ENCODE measurements around the gene WDR44. TPM values are rescaled to one million over a fixed set of nuclear protein-coding genes. Genes with fewer than 3 reads are reported as not detected.

Gene WDR44
- total RNA-seq, 1 experiment from 2014 or later, result 16.2 TPM

DNA sequence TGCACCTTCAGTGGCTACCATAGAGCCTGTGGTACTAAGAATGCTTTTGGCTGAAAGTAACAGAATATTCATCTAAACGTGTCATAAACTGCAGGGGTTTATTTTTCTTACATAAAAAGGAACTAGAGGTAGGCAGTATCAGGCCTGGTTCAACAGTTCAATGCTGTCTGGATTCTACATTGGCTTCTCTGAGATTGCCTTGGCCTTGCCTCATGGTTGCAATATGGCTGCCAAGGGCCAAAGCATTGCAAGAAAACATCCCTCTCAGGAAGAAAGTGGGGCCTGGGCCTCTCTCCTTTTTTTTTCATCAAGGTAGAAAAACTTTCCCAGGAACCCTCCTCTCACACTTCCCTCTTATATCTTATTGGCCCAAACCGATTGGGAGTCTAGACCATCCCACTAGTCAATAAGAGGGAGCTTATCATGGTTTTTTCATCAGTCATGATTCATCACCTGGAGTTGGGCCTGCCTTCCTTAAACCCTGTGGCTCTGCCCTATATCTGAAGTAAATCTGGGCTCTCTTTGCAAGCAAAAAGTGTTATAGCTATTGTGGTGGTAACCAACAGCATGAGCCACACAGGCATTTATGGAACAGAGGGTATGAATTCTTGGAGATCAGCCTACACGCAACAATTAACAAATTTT, 147.9 kb downstream of the WDR44 start:
- intact Hi-C loops (cut with micrococcal nuclease), result no loop called here
- CTCF ChIA-PET, result no interaction called here
- POLR2A ChIA-PET (ENCODE audit: unreplicated experiment), result no interaction called here
- H3F3A ChIP-seq (ENCODE audit: low read length, unreplicated experiment), result no peaks in the 10 kb centered on the region
- H3K4me3 ChIP-seq (ENCODE audit: low read length), result no peak overlapping the region
- H2AFZ ChIP-seq (ENCODE audit: low read length), result no peak overlapping the region
- no peaks in the 10 kb centered on the region for H4K20me1 ChIP-seq (ENCODE audit: low read length)
- H3K9me2 ChIP-seq (replicated peaks; ENCODE audit: low read length), result no peaks in the 10 kb centered on the region
- H3K4me1 ChIP-seq (ENCODE audit: insufficient read depth, low read length), result no peaks in the 10 kb centered on the region
- no peaks in the 10 kb centered on the region for H3K27me3 ChIP-seq (ENCODE audit: low read length)
- H3K79me2 ChIP-seq (ENCODE audit: low read length), result no peaks in the 10 kb centered on the region
- H3K9me3 ChIP-seq (ENCODE audit: low read length), result no peaks in the 10 kb centered on the region
- H3K36me3 ChIP-seq (ENCODE audit: low read depth, low read length), result no peaks in the 10 kb centered on the region
- DNase-seq (peak; percentile 3), ATAC-seq (no peak)
- TF ChIP-seq, protein P1, sequence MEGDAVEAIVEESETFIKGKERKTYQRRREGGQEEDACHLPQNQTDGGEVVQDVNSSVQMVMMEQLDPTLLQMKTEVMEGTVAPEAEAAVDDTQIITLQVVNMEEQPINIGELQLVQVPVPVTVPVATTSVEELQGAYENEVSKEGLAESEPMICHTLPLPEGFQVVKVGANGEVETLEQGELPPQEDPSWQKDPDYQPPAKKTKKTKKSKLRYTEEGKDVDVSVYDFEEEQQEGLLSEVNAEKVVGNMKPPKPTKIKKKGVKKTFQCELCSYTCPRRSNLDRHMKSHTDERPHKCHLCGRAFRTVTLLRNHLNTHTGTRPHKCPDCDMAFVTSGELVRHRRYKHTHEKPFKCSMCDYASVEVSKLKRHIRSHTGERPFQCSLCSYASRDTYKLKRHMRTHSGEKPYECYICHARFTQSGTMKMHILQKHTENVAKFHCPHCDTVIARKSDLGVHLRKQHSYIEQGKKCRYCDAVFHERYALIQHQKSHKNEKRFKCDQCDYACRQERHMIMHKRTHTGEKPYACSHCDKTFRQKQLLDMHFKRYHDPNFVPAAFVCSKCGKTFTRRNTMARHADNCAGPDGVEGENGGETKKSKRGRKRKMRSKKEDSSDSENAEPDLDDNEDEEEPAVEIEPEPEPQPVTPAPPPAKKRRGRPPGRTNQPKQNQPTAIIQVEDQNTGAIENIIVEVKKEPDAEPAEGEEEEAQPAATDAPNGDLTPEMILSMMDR (conservative IDR thresholded peaks at IDR 0.05; ENCODE audit: low read depth, low read length), result no peak
- no peak for TF ChIP-seq EZH2 (IDR thresholded peaks at IDR 0.05; ENCODE audit: low read length, unreplicated experiment)
- no peak for TF ChIP-seq EZH2phosphoT487 (IDR thresholded peaks at IDR 0.05; ENCODE audit: borderline replicate concordance, low read length)
- no TSS peak for BruUV-seq (replicated peaks)
- H3K4me2 ChIP-seq (ENCODE audit: low read length), result no peak overlapping the region
- H3K27ac ChIP-seq (ENCODE audit: low read length), result no peak overlapping the region
- no peak overlapping the region for H3K9ac ChIP-seq (ENCODE audit: low read length)

DNA sequence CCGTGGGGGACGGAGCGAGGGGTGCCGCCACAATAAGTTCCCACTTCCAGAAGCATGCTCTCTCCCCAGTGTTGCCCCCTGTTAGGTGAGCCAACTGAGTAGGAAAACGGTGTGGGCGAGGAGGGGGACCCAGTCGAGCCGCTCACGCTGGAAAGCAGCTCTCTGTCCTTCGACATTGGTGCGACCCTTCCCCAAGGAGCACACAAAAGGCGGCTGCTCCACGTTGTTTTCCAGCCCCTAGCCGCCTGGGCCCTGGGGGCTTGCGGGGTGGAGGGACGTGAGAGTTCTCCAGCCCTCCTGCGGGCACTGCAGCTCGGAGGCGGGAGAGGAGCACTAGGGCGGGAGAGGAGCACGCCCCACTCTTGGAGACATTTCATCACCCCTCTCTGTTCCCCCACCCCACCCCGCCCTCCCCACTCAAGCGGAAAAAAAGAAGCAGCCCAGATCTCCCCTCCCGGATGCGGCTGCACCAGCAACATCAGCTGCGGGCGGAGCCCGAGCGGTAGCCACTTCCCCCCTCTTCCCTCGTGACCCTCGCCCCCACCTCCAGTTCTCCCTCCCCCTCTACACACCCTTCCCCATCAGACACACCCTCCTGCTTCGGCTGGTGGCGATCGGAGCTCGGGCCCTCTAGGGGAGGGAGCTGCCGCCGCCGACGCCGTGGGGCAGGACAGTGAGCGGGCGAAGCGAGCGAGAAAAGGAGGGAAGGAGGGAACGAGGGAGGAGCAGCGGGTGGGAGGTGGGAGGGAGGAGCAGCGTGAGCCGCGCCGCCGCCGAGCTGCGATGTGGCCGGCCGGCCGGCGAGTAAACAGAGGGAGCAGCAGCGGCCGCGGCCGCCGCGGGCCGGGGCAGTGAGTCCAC, 149.4 kb downstream of the WDR44 start, which contains the start of gene DOCK11:
DOCK11 (plus strand) TSS at position 755 of the 861 bp plus-strand sequence. CDS start 157 bp downstream, outside the sequence.
- CTCF ChIA-PET, result no interaction called here
- no TSS peak for BruUV-seq (replicated peaks)
- no peak for TF ChIP-seq EZH2phosphoT487 (IDR thresholded peaks at IDR 0.05; ENCODE audit: borderline replicate concordance, low read length)
- TF ChIP-seq, protein P1 (conservative IDR thresholded peaks at IDR 0.05; ENCODE audit: low read depth, low read length), result no peak
- TF ChIP-seq EZH2 (IDR thresholded peaks at IDR 0.05; ENCODE audit: low read length, unreplicated experiment), result no peak
- POLR2A ChIA-PET (ENCODE audit: unreplicated experiment), result no interaction called here
- no peaks in the 10 kb centered on the region for H3K9me2 ChIP-seq (replicated peaks; ENCODE audit: low read length)
- intact Hi-C loops (cut with micrococcal nuclease), result no loop called here
- no peaks in the 10 kb centered on the region for H3K36me3 ChIP-seq (ENCODE audit: low read depth, low read length)
- H3K9me3 ChIP-seq (ENCODE audit: low read length), result no peaks in the 10 kb centered on the region
- peak within 1 kb of the TSS; percentile 99 for H2AFZ ChIP-seq (ENCODE audit: low read length)
- DNase-seq (peak; percentile 57), ATAC-seq (peak; percentile 76)
- H3K4me2 ChIP-seq (ENCODE audit: low read length), result peak within 1 kb of the TSS; percentile 98
- H4K20me1 ChIP-seq (ENCODE audit: low read length), result no peaks in the 10 kb centered on the region
- no peaks in the 10 kb centered on the region for H3K27me3 ChIP-seq (ENCODE audit: low read length)
- no peaks in the 10 kb centered on the region for H3K79me2 ChIP-seq (ENCODE audit: low read length)
- peak within 1 kb of the TSS; percentile 16; the same call in 1 of the 2 replicates for H3K9ac ChIP-seq (ENCODE audit: low read length)
- H3K4me3 ChIP-seq (ENCODE audit: low read length), result peak within 1 kb of the TSS; percentile 81
- no peaks in the 10 kb centered on the region for H3K4me1 ChIP-seq (ENCODE audit: insufficient read depth, low read length)
- no peak within 1 kb of the TSS for H3K27ac ChIP-seq (ENCODE audit: low read length)
- no peaks in the 10 kb centered on the region for H3F3A ChIP-seq (ENCODE audit: low read length, unreplicated experiment)

All from PC-3 (cell line).